22Rv1 (cell line): ENCODE data around the gene ZAR1L.

Experiments used
- H3K27ac ChIP-seq: fragments of 450-650 bp; 2 replicates; pipeline ENCODE4 v1.5.1; 2017
- ZFX ChIP-seq: fragments of 450-650 bp; IDR thresholded peaks from 2 replicates; pipeline ENCODE4 v1.6.1; 2017; ENCODE audit warnings: antibody characterized with exemption, borderline replicate concordance
- TF ChIP-seq, protein P1 (sequence below): fragments of 450-650 bp; IDR thresholded peaks from 2 replicates; pipeline ENCODE4 v1.5.1; 2017; ENCODE audit warnings: mild to moderate bottlenecking

ZAR1L gene

GRCh38 chr13:32311188-32311897 is 3.8 kb downstream of the ZAR1L start:
- no peak for TF ChIP-seq ZFX
- TF ChIP-seq, protein P1, sequence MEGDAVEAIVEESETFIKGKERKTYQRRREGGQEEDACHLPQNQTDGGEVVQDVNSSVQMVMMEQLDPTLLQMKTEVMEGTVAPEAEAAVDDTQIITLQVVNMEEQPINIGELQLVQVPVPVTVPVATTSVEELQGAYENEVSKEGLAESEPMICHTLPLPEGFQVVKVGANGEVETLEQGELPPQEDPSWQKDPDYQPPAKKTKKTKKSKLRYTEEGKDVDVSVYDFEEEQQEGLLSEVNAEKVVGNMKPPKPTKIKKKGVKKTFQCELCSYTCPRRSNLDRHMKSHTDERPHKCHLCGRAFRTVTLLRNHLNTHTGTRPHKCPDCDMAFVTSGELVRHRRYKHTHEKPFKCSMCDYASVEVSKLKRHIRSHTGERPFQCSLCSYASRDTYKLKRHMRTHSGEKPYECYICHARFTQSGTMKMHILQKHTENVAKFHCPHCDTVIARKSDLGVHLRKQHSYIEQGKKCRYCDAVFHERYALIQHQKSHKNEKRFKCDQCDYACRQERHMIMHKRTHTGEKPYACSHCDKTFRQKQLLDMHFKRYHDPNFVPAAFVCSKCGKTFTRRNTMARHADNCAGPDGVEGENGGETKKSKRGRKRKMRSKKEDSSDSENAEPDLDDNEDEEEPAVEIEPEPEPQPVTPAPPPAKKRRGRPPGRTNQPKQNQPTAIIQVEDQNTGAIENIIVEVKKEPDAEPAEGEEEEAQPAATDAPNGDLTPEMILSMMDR = no peak

DNA sequence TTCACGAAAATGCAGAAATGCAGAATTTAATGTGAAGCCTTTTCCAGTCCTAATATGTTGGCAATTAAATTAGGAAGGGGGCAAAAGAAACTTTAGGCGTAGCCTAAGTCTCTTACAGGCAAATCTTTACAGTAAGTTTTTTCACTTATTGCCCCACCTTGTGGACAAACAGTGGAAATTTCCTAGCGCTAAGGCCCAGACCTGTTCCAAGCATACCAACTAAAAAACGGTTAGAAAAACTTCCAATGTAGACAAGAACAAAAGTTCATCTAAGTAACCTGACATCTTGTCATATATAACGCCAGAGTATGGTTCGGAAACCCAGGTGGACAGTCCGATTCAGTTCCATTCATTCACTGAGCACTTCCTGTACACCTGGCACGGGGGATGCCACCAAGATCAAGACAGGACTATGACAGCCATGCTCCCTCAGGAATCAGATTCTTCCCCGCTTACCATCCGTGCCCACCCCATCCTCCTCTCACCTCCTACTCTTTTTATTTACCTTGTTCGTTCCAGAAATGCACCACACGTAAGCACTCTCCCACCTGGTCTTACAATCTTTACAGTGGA is 4.9 kb downstream of the ZAR1L start:
- H3K27ac ChIP-seq = no peak overlapping the region
- TF ChIP-seq, protein P1 = peak; percentile 82
- no peak for TF ChIP-seq ZFX

More at GRCh38 chr13:32311188-32311897, 3.8 kb downstream of the ZAR1L start:
- H3K27ac ChIP-seq = no peak overlapping the region

GRCh38 chr13:32309312-32310133 is 5.6 kb downstream of the ZAR1L start:
- H3K27ac ChIP-seq = no peak overlapping the region
- TF ChIP-seq ZFX = no peak
- TF ChIP-seq, protein P1 = no peak

- H3K27ac ChIP-seq = no peak overlapping the region
- no peak for TF ChIP-seq ZFX
- TF ChIP-seq, protein P1 = no peak
Measured at GRCh38 chr13:32305646-32306045, 9.5 kb downstream of the ZAR1L start.

- TF ChIP-seq, protein P1 = no peak
- no peak for TF ChIP-seq ZFX
- no peak overlapping the region for H3K27ac ChIP-seq
Measured at GRCh38 chr13:32302461-32302860, 12.7 kb downstream of the ZAR1L start.

GRCh38 chr13:32300920-32301319 is 14.2 kb downstream of the ZAR1L start:
- no peak for TF ChIP-seq ZFX
- TF ChIP-seq, protein P1 = no peak
- no peak overlapping the region for H3K27ac ChIP-seq
